Activated B cell treated with CpG ODN at 0.5 μM for 24 hours (primary cell): Measurements from ENCODE around the gene MTCH2. TPM values are rescaled to one million over a fixed set of nuclear protein-coding genes. Genes with fewer than 3 reads are reported as not detected.

Experiments
- ATAC-seq: fragments of 200-7000 bp; cut with Tn5 transposase; one replicate; pipeline ENCODE4 v1.10.0; 2021; ENCODE audit warnings: low read depth, mild to moderate bottlenecking, moderate library complexity
- CTCF ChIA-PET: fragments of 350-600 bp; sonication (Branson Sonifier 250); formaldehyde crosslinking; loops from one replicate; lab custom pipeline; 2021; ENCODE audit warnings: antibody characterized with exemption; lab: Charles Lee
- POLR2A ChIA-PET: fragments of 350-600 bp; sonication (Branson Sonifier 250); formaldehyde crosslinking; loops from one replicate; lab custom pipeline; 2021; ENCODE audit warnings: antibody characterized with exemption; lab: Charles Lee
- DNase-seq: peaks from one replicate; pipeline ENCODE4 v3.0.0; 2022
- H3K27ac Mint-ChIP-seq: one replicate; pipeline ENCODE4 v1.8.0; 2020; ENCODE audit warnings: mixed read lengths
- H3K27me3 Mint-ChIP-seq: one replicate; pipeline ENCODE4 v1.8.0; 2021; ENCODE audit warnings: mixed read lengths
- H3K36me3 Mint-ChIP-seq: one replicate; pipeline ENCODE4 v1.8.0; 2021; ENCODE audit warnings: low read depth, mixed read lengths
- H3K4me1 Mint-ChIP-seq: one replicate; pipeline ENCODE4 v1.8.0; 2021; ENCODE audit warnings: mixed read lengths
- H3K4me3 Mint-ChIP-seq: one replicate; pipeline ENCODE4 v1.8.0; 2020; ENCODE audit warnings: mild to moderate bottlenecking, mixed read lengths
- H3K9me3 Mint-ChIP-seq: one replicate; pipeline ENCODE4 v1.8.0; 2020; ENCODE audit warnings: mixed read lengths
- CTCF ChIP-seq: fragments of 200-600 bp; IDR thresholded peaks from one replicate; pipeline ENCODE4 v1.8.0; 2022; ENCODE audit warnings: antibody characterized with exemption, mild to moderate bottlenecking
- intact Hi-C: fragments of 100-400 bp; cut with micrococcal nuclease; formaldehyde crosslinking; loops from one replicate; pipeline ENCODE4 v1.15.1; 2024
- total RNA-seq: library from RNA; stranded (reverse); gene quantifications from 2 replicates; pipeline ENCODE4 v1.2.3, GENCODE V29; 2022

The MTCH2 gene
- total RNA-seq, 1 donor from 2014 or later: 73.3 TPM

- Mint-ChIP-seq H3K27ac (no peak overlapping the region), H3K4me3 (no peak overlapping the region), H3K36me3 (no peaks in the 10 kb centered on the region), H3K9me3 (peaks cover 2% of the 10 kb centered on the region), H3K4me1 (no peaks in the 10 kb centered on the region), H3K27me3 (no peaks in the 10 kb centered on the region)
- no peak for TF ChIP-seq CTCF
- intact Hi-C loops: no loop called here
- POLR2A ChIA-PET: no interaction called here
- CTCF ChIA-PET: no interaction called here
- no peak for ATAC-seq
- DNase-seq: no peak
Observed at GRCh38 chr11:47656260-47656885, 14.0 kb upstream of the MTCH2 start.

GRCh38 chr11:47651818-47652469 is 9.6 kb upstream of the MTCH2 start:
- intact Hi-C loops: no loop called here
- CTCF ChIA-PET: no interaction called here
- TF ChIP-seq CTCF: no peak
- no peak for ATAC-seq
- Mint-ChIP-seq H3K9me3 (peaks cover 2% of the 10 kb centered on the region), H3K27me3 (no peaks in the 10 kb centered on the region), H3K4me3 (no peak overlapping the region), H3K27ac (no peak overlapping the region), H3K36me3 (no peaks in the 10 kb centered on the region), H3K4me1 (no peaks in the 10 kb centered on the region)
- POLR2A ChIA-PET: no interaction called here
- DNase-seq: no peak

GRCh38 chr11:47649276-47649675 is 6.9 kb upstream of the MTCH2 start:
- POLR2A ChIA-PET: no interaction called here
- ATAC-seq (no peak), DNase-seq (no peak)
- Mint-ChIP-seq H3K9me3 (peaks cover 2% of the 10 kb centered on the region), H3K4me1 (no peaks in the 10 kb centered on the region), H3K27ac (no peak overlapping the region), H3K36me3 (no peaks in the 10 kb centered on the region), H3K4me3 (no peak overlapping the region), H3K27me3 (no peaks in the 10 kb centered on the region)
- CTCF ChIA-PET: no interaction called here
- TF ChIP-seq CTCF: no peak
- intact Hi-C loops: loop anchor here (10.0 kb wide), 1 partner anchor 1054 kb away; the partner anchor contains the start of gene AMBRA1

GRCh38 chr11:47646019-47646418 is 3.7 kb upstream of the MTCH2 start:
- intact Hi-C loops: loop anchor here (10.0 kb wide), 1 partner anchor 1051 kb away; the partner anchor contains the start of gene AMBRA1
- no peak for ATAC-seq
- no peaks in the 10 kb centered on the region for H3K27me3 Mint-ChIP-seq
- H3K27ac Mint-ChIP-seq: no peak overlapping the region
- H3K9me3 Mint-ChIP-seq: no peaks in the 10 kb centered on the region
- peaks cover 16% of the 10 kb centered on the region for H3K4me1 Mint-ChIP-seq
- CTCF ChIA-PET: no interaction called here
- POLR2A ChIA-PET: interaction anchor here (0.6 kb wide), 1 partner anchor 71 kb away, joined by 3 read pairs; no protein-coding TSS in a partner anchor
- TF ChIP-seq CTCF: no peak
- DNase-seq: no peak
- H3K4me3 Mint-ChIP-seq: no peak overlapping the region
- H3K36me3 Mint-ChIP-seq: peaks cover 7% of the 10 kb centered on the region

GRCh38 chr11:47645500-47645899 is 3.1 kb upstream of the MTCH2 start:
- ChIA-PET POLR2A (interaction anchor here (1.3 kb wide), 1 partner anchor 69 kb away, joined by 3 read pairs; the partner anchor contains the start of gene AGBL2), CTCF (no interaction called here)
- peaks cover 21% of the 10 kb centered on the region for H3K4me1 Mint-ChIP-seq
- H3K36me3 Mint-ChIP-seq: peaks cover 7% of the 10 kb centered on the region
- DNase-seq (no peak), ATAC-seq (no peak)
- no peaks in the 10 kb centered on the region for H3K27me3 Mint-ChIP-seq
- TF ChIP-seq CTCF: no peak
- H3K27ac Mint-ChIP-seq: no peak overlapping the region
- H3K4me3 Mint-ChIP-seq: no peak overlapping the region
- intact Hi-C loops: loop anchor here (10.0 kb wide), 1 partner anchor 1051 kb away; the partner anchor contains the start of gene AMBRA1
- no peaks in the 10 kb centered on the region for H3K9me3 Mint-ChIP-seq
